Activated CD4-positive, CD25-positive, alpha-beta regulatory T cell treated with anti-CD3 and anti-CD28 coated beads, Interleukin-2, amount 50 U/mL, for 16 hours (primary cell): ENCODE data around the gene MPHOSPH8.
"Not testable (repeated sequence)": the region's sequence is repeated elsewhere in the genome, so short reads cannot be mapped to it uniquely, and the experiment has no call there.

Experiments
- DNase-seq: peaks from one replicate; pipeline ENCODE4 v3.0.0-alpha.2; 2020; ENCODE audit warnings: low read depth, low spot score

Gene MPHOSPH8

DNA sequence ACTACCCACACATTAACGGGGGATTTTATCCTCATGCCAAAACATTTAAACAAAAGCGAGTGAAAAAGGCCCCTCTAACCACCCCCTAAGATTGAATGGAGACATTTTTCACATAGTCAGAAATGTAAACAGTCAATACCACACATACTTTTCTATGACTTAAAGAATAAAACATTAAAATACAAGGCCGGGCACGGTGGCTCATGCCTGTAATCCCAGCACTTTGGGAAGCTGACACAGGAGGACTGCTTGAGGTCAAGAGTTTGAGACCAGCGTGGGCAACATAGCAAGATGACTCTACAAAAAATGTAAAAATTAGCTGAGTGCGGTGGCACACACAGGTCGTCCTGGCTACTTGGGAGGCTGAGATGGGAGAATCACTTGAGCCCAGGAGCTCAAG, 47.3 kb downstream of the MPHOSPH8 start:
- DNase-seq, result no peak

DNA sequence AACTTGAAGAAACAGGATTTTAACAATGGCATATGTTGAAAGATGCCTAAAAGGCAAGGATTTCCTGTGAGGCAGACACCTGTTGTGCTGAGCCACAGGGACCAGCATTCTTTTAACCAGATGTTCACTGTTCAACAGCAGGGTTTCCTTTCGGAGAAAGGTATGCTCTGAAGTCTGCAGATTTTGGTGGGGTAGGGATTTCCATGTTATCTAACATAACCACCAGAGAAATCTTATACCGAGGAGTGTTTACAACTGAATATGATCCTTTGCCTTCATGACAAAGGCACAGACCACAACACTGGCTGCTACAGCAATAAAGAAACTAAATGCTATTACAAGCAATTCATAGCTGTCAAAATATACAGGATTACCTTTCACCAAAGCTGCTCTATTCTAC, 48.1 kb downstream of the MPHOSPH8 start:
- no peak for DNase-seq

DNA sequence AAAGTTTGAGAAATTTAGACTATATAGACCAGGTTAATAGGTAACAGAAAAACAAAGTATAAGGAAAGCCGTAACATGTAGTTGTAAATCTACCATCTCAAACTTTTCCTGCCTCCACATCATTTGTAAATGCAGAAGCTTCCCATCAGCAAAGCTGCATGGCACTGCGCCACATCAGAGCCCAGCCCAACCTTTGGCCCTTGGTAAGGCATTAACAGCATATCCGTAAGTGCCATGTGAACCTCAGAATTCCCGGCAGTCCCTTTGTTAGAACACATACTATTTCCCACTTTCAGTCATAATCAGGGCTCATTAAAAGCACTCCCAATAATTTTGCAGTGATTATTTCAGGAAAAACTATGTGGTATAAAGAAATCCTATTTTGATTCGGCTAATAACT, 51.6 kb downstream of the MPHOSPH8 start:
- DNase-seq, result no peak

GRCh38 chr13:19685437-19685836, 52.0 kb downstream of the MPHOSPH8 start:
- no peak for DNase-seq

- not testable (repeated sequence) for DNase-seq
Observed at GRCh38 chr13:19691447-19691846, 58.0 kb downstream of the MPHOSPH8 start.

DNA sequence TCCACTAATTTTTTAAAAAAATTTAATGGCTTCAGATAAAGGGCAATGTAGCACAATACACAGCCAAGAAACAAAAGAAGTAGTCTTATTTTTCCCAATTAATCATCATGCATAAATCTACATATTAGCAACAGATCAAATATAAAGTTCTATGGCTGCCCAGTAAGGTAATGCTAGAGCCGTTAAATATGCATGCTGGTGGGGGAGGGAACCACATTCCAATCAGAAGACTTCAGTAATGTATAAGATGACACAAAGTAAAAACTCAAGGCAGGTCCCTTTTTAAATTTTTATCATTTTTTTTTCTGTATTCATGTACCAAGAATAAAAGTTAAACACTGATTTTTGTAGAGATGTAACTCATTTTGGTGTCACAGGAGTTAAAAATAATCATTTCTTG, 62.0 kb downstream of the MPHOSPH8 start:
- DNase-seq, result no peak

DNA sequence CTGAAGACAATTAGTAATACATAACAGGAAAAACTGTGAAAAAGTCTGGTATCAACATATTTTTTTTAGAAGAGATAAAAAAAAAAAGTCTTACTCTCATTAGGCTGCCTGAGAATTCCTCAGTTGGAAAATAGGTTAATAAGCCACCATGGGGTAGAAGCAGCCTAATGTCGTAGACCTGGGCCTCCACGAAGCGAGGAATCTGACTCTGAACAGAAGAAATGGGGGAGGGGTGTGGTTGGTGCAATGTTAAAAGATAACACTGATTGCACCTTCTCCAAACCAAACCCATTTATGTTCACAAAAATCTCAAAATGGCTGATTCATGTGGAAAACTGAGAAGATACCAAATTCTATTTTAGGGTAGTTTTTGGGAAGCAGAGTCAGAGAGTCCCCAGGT, 62.4 kb downstream of the MPHOSPH8 start:
- no peak for DNase-seq

- DNase-seq, result not testable (repeated sequence)
Observed at GRCh38 chr13:19700963-19701362, 67.5 kb downstream of the MPHOSPH8 start.

- not testable (repeated sequence) for DNase-seq
Observed at GRCh38 chr13:19701619-19702018, 68.2 kb downstream of the MPHOSPH8 start.

GRCh38 chr13:19704256-19704655, 70.8 kb downstream of the MPHOSPH8 start:
- DNase-seq, result not testable (repeated sequence)

GRCh38 chr13:19709039-19709438, 75.6 kb downstream of the MPHOSPH8 start:
- DNase-seq, result not testable (repeated sequence)

GRCh38 chr13:19709782-19710181, 76.3 kb downstream of the MPHOSPH8 start:
- DNase-seq, result not testable (repeated sequence)

DNA sequence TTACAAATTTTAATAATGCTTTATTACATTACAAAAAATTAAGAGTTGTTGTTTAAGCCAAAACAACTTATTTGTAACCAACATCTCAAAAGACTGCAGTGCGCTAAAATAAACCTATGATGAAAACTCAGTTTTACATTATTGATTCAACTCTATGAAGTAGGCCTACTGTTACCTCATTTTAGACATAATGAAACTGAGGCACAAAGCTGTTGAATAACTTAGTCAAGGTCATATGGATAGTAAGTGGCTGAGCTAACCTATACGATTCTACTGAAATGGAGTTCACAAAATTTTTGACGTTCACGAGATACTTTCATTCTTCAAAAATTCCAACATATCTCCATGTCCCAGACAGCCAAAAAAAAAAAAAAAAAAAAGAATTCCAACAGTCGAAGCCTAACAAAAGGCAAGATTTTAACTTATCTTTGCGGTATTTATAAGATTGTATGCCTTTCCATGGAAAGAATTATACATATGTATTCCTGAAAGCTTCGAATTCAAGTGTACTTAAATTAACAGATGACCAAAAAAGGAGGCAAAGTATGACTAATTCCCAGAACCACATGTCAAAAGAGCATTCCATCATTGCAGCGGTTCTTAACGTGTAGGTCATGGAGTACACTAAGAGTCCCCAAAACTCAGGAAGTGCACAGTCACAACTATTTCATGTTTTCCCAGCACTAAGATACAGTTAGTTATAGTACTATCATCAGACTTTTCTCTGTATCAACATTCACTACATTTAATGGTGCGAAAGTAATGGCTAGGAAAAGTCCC, 79.9 kb downstream of the MPHOSPH8 start:
- DNase-seq, result no peak

GRCh38 chr13:19720039-19720438, 86.6 kb downstream of the MPHOSPH8 start:
- no peak for DNase-seq
